T-helper 1 cell treated with Interleukin-12 subunit alpha and Interleukin-12 subunit beta and Interleukin-4 antibody, amounts not matched to agents 30 μg/mL and 1 μg/mL, for 36 hours (primary cell): ENCODE data around the gene C13orf46.
"Not testable (repeated sequence)": the region's sequence is repeated elsewhere in the genome, so short reads cannot be mapped to it uniquely, and the experiment has no call there.

Source experiments
- H3K27ac Mint-ChIP-seq: one replicate; pipeline ENCODE4 v1.8.0; 2021; ENCODE audit warnings: mild to moderate bottlenecking, mixed read lengths
- H3K27me3 Mint-ChIP-seq: one replicate; pipeline ENCODE4 v1.8.0; 2021; ENCODE audit warnings: low read depth, mixed read lengths
- H3K36me3 Mint-ChIP-seq: one replicate; pipeline ENCODE4 v1.8.0; 2021; ENCODE audit warnings: low read depth, mixed read lengths
- H3K4me1 Mint-ChIP-seq: one replicate; pipeline ENCODE4 v1.8.0; 2021; ENCODE audit warnings: low read depth, mixed read lengths
- H3K4me3 Mint-ChIP-seq: one replicate; pipeline ENCODE4 v1.8.0; 2021; ENCODE audit warnings: mild to moderate bottlenecking, moderate library complexity, mixed read lengths
- H3K9me3 Mint-ChIP-seq: one replicate; pipeline ENCODE4 v1.8.0; 2021; ENCODE audit warnings: mixed read lengths

The C13orf46 gene

DNA sequence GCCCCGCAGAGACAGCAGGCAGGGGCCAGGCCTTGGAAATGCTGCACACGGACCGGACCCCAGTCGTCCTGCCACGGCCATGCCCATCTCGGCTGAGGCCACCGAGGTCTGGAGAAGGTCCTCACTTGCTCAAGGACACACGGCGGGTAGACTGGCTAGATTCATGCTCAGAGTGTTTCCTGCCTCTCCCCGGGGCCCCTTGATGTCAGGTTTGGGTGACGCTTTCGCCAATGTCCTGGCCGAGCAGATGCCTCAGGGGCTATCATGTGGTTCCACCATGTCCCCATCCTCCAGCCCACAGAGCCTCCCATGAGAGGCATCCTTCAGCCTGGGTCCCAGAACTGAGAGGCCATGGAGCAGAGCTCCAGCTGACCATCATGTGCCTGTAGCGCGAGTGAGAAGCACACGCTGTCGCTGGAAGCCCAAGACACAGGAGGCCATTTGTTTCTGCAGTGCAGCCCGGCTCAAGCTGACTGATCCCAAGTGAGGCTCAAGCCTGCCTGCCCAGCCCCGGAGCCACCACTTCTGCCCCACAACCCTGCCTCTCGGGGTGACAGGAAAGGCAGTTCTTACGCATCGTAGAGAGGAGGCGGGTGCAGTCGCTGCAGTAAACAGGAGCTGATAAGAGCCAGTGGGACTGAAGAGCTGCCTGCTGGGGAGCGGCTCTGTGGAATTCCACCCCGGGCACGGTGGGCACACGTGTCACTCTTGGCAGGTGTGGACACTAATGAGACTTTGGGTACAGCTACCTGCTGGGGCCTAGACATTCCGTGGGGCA is 56.1 kb downstream of the C13orf46 start:
- H3K4me3 Mint-ChIP-seq: no peak overlapping the region
- H3K27me3 Mint-ChIP-seq: peaks cover 13% of the 10 kb centered on the region
- H3K36me3 Mint-ChIP-seq: no peaks in the 10 kb centered on the region
- no peaks in the 10 kb centered on the region for H3K4me1 Mint-ChIP-seq
- peaks cover 17% of the 10 kb centered on the region for H3K9me3 Mint-ChIP-seq
- no peak overlapping the region for H3K27ac Mint-ChIP-seq

DNA sequence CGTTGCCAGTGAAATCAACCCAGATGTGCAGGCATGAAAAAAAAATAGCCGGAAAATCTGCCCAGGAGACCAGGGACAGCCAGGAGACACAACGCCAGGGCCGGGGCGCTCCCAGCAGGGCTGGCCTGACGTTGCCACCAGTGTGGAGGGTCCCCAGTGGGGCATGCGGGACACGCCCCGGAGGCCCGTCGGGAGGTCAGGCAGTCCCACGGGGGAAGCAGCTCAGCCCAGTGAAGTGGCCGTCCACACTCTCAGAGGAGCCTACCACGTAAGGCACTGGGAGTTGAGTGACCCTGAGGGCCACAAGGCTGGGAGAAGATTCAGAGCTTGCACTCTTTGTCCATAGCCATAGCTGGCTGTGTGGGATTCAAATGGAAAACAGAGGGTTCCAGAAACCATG is 56.8 kb downstream of the C13orf46 start:
- Mint-ChIP-seq H3K4me3 (no peak overlapping the region), H3K27ac (no peak overlapping the region), H3K4me1 (no peaks in the 10 kb centered on the region), H3K27me3 (peaks cover 20% of the 10 kb centered on the region), H3K9me3 (peaks cover 11% of the 10 kb centered on the region), H3K36me3 (no peaks in the 10 kb centered on the region)

DNA sequence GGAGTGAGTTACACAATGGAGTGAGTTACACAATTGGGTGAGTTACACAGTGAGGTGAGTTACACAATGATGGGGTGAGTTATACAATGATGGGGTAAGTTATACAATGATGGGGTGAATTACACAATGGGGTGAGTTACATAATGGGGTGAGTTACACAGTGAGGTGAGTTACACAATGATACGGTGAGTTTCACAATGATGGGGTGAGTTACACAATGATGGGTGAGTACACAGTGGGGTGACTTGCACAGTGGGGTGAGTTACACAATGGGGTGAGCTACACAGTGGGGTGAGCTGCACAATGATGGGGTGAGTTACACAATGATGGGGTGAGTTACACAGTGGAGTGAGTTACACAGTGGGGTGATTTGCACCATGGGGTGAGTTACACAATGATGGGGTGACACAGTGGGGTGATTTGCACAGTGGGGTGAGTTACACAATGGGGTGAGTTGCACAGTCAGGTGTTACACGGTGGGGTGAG is 57.5 kb downstream of the C13orf46 start:
- Mint-ChIP-seq H3K4me3 (no peak overlapping the region), H3K27ac (no peak overlapping the region), H3K36me3 (no peaks in the 10 kb centered on the region), H3K4me1 (no peaks in the 10 kb centered on the region), H3K27me3 (peaks cover 27% of the 10 kb centered on the region), H3K9me3 (peaks cover 3% of the 10 kb centered on the region)

DNA sequence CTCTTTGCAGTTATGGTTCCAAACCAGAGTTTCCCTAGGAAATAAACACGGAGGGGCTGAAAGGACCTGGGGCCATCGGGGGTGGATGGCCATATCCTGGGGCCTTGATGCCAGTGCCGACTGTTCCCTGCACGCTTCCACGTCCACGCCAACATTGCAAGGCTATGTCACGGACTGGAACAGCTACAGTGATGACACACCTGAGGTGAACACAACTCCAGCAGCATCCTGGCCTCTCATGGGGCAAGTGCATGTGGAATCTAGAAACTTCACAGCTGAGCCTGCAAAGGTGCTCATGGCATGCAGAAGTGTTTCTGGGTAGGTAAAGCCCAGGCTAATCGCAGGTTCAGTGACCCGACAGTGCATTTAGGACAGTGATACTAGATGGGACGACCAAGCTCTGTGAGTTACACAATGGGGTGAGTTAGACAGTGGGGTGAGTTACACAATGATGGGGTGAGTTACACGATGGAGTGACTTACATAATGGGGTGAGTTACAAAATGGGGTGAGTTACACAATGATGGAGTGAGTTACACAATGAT is 58.0 kb downstream of the C13orf46 start:
- Mint-ChIP-seq H3K27ac (no peak overlapping the region), H3K4me3 (no peak overlapping the region), H3K36me3 (no peaks in the 10 kb centered on the region), H3K4me1 (no peaks in the 10 kb centered on the region), H3K9me3 (no peaks in the 10 kb centered on the region), H3K27me3 (peaks cover 32% of the 10 kb centered on the region)

DNA sequence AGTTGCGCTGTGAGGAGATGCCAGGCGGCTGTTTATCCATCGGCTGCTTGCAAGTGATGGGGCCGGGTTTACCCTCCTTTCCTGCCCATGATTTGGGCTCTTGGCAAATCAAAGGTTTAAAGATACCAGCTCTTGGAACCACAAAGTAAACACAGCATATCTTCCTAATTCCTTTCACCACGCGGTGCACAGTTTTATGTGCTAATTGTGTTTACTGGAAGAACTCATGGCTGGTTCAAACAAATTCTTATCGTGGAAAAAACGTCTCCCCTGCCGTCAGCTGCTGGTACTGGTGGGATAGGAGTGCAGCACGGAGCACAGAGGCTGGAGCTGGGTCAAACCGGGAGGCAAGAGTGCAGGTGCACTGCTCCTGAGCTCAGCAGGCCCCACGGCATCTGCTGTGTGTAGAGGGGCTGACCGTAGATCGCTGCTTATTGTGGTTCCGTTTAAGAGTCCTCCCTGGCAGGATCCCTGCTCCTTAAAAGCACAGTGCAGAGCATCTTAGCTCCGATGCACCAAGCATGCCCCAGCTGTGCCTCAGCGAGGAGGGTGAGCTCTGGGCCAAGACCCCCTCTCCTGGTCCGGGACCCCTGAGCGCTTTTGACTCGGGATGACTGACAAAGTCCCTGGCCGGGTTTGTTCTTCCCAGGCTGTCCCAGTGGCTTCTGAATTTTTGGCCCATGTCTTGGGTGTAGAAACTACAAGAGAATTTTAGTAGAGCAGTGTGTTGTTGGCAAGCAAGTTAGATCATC is 58.7 kb downstream of the C13orf46 start:
- no peaks in the 10 kb centered on the region for H3K9me3 Mint-ChIP-seq
- no peak overlapping the region for H3K4me3 Mint-ChIP-seq
- H3K36me3 Mint-ChIP-seq: no peaks in the 10 kb centered on the region
- H3K27me3 Mint-ChIP-seq: peaks cover 39% of the 10 kb centered on the region
- H3K4me1 Mint-ChIP-seq: no peaks in the 10 kb centered on the region
- no peak overlapping the region for H3K27ac Mint-ChIP-seq

DNA sequence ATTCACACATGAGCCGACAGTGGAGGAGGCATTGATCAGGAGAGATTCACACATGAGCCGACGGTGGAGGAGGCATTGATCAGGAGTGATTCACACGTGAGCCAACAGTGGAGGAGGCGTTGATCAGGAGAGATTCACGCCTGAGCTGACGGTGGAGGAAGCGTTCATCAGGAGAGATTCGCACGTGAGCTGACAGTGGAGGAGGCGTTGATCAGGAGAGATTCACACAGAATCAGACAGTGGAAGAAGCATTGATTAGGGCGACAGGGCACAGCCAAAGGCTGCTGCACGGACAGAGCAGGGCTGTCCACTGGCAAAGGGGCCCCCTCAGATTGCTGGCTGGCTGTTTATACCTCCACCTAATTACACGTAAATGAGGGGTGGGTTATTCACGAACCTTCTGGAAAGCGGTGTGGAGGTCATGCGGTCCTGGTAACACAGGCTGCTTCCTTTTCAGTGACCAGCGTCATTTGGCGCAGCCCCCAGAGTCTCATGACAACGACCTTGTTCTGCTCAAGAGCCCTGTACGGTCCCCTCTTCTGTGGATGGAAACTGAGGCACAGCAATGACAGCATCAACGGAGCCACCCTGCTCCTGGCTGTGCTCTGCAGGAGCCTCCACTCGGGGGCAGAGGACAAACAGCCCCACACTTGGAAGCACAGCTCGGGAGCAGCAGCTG is 59.4 kb downstream of the C13orf46 start:
- Mint-ChIP-seq H3K4me1 (no peaks in the 10 kb centered on the region), H3K4me3 (no peak overlapping the region), H3K9me3 (no peaks in the 10 kb centered on the region), H3K36me3 (no peaks in the 10 kb centered on the region), H3K27me3 (peaks cover 46% of the 10 kb centered on the region), H3K27ac (no peak overlapping the region)

DNA sequence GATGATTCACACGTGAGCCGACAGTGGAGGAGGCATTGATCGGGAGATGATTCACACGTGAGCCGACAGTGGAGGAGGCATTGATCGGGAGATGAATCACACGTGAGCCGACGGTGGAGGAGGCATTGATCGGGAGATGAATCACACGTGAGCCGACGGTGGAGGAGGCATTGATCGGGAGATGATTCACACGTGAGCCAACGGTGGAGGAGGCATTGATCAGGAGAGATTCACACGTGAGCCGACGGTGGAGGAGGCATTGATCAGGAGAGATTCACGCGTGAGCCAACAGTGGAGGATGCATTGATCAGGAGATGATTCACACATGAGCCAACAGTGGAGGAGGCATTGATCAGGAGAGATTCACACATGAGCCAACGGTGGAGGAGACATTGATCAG is 60.0 kb downstream of the C13orf46 start:
- H3K27ac Mint-ChIP-seq, H3K9me3 Mint-ChIP-seq, H3K36me3 Mint-ChIP-seq, H3K4me3 Mint-ChIP-seq, H3K4me1 Mint-ChIP-seq: not testable (repeated sequence)
- peaks cover 53% of the 10 kb centered on the region for H3K27me3 Mint-ChIP-seq

DNA sequence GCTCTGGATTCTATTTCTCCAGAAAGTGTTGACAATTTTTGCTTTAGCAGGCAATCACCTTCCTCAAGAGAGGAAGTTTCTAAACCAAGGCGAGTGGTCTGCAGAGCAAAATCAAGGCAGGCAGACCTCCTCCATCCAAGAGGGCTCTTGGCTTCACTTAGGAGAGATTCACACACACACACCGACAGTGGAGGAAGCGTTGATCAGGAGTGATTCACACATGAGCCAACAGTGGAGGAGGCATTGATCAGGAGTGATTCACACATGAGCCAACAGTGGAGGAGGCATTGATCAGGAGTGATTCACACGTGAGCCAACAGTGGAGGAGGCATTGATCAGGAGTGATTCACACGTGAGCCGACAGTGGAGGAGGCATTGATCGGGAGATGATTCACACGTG is 60.5 kb downstream of the C13orf46 start:
- not testable (repeated sequence) for H3K4me1 Mint-ChIP-seq, H3K36me3 Mint-ChIP-seq, H3K4me3 Mint-ChIP-seq, H3K9me3 Mint-ChIP-seq, H3K27ac Mint-ChIP-seq
- peaks cover 57% of the 10 kb centered on the region for H3K27me3 Mint-ChIP-seq

DNA sequence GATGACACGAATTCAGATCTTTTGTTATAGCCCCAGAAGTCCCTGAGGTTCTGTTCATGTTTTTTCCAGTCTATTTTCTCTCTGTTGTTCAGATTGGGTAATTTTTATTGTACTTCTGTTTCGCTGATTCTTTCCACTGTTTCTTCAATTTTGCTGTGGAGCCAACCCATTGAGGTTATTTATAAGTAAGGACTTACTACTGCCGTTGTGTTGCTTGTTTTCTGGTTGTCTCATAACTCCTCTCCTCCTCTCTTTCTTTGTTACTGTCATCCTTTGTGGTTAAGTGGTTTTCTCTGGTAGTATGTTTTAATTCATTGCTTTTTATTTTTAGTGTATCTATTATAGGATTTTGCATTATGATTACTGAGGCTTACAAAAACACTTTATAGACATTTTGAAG is 61.3 kb downstream of the C13orf46 start:
- Mint-ChIP-seq H3K4me3 (no peak overlapping the region), H3K27me3 (peaks cover 64% of the 10 kb centered on the region), H3K4me1 (no peaks in the 10 kb centered on the region), H3K36me3 (no peaks in the 10 kb centered on the region), H3K27ac (no peak overlapping the region), H3K9me3 (no peaks in the 10 kb centered on the region)

DNA sequence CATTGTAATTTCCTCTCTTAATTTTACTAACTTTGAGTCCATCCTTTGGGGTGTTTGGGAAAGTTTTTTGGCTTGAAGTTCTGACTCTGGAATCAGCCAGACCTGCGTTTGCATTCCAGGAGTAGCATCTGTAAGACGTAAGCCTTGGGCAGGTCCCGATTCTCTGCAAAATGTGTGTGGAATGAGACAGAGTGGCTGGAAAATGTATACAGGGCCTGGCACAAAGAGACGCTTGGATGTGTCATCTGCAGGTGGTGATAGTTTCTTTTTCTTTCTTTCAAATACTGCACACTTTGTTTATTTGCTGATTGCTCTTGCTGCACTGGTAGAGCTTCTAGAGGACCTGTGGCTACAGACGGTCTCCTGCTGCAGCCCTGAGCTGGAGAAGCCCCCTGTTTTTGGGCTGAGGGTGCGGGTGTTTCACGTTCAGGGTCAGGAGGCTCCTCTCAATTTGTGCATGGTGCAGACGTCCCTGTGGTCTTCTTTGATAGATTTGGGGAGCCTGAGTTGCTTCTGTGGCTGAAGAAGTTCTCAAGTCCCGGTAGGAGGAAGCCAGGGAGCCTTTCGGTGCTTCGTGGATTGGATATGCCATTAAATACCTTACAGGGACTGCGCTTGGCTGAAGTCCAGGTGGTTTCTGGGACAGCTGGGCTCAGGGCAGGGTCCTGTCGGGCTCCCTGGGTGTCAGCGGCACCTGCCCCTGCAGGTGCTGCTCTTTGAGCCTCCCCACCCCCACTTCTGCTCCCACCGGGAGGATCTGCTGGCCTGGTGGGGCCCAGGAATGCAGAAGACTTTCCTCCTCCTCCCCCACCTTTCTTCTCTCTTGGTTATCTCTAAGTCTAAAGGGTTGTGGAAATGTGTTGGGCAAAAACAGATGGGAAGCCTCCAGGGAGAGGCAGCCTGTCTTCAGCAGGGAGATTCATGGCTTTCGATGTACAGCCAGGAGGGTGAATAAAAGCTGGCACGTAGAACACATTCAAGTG is 66.0 kb downstream of the C13orf46 start:
- Mint-ChIP-seq H3K4me1 (no peaks in the 10 kb centered on the region), H3K4me3 (no peak overlapping the region), H3K27me3 (peaks cover 59% of the 10 kb centered on the region), H3K36me3 (no peaks in the 10 kb centered on the region), H3K27ac (no peak overlapping the region), H3K9me3 (no peaks in the 10 kb centered on the region)

DNA sequence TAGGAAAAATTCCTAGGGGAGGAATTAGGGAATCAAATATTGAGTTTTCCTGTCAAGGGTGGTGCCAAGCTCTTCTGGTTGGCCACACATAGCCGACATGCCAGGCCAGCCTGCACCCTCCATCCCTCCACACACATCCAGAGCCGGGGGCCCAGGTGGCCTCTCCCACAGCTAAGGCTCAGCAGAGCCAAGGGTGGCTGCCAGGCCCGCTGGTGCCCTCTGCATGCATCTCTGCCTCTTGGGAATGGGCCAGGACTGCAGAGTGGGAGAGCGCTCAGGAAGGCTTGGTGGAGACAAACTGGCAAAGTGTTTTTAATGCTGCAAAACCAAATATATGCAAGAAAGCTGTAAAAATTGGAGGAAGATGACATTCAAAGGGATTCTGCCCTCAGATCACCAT is 67.3 kb downstream of the C13orf46 start:
- no peak overlapping the region for H3K27ac Mint-ChIP-seq
- no peaks in the 10 kb centered on the region for H3K9me3 Mint-ChIP-seq
- H3K36me3 Mint-ChIP-seq: no peaks in the 10 kb centered on the region
- H3K4me3 Mint-ChIP-seq: no peak overlapping the region
- H3K27me3 Mint-ChIP-seq: peaks cover 46% of the 10 kb centered on the region
- H3K4me1 Mint-ChIP-seq: no peaks in the 10 kb centered on the region

DNA sequence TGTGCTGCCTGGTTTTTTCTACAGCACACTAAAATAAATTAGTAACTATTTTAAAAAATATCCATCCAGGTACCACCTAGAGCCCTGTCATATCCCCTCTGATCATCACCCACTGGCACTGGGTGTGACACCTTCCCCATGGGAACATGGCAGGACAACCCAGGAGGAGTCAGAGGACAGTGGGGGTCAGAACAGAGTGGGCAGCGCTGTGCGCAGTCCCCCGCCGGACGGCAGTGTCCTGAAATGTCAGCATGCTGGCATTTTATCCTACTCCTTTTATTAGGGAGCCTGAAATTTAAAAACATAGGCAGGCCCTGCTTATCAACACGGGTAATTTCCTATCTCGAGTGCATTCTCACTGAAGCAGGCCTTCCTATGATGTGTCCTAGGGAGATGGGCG is 67.9 kb downstream of the C13orf46 start:
- H3K9me3 Mint-ChIP-seq: no peaks in the 10 kb centered on the region
- H3K27ac Mint-ChIP-seq: no peak overlapping the region
- no peaks in the 10 kb centered on the region for H3K36me3 Mint-ChIP-seq
- peaks cover 40% of the 10 kb centered on the region for H3K27me3 Mint-ChIP-seq
- H3K4me1 Mint-ChIP-seq: no peaks in the 10 kb centered on the region
- no peak overlapping the region for H3K4me3 Mint-ChIP-seq

DNA sequence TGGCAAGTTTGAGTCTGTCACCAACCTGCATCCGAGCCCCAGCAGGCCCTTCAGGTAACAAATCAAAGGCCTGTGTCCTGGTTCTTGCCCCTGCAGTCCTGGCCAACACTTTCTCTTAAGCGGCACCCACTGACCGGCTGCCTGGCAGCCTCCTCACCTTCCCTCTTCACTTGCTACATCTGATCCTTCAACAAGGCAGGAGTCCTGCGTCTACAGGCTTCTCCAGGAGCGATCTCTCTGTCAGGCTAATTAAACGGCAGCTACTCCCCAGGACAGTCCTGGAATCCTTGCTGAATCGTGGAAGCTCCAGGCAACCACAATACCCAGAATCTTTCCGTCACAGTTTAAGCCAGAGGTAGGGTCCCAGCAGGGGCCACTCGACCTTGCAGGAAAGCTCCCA is 68.9 kb downstream of the C13orf46 start:
- no peaks in the 10 kb centered on the region for H3K4me1 Mint-ChIP-seq
- H3K27ac Mint-ChIP-seq: no peak overlapping the region
- no peaks in the 10 kb centered on the region for H3K36me3 Mint-ChIP-seq
- H3K9me3 Mint-ChIP-seq: no peaks in the 10 kb centered on the region
- no peak overlapping the region for H3K4me3 Mint-ChIP-seq
- H3K27me3 Mint-ChIP-seq: peaks cover 31% of the 10 kb centered on the region

DNA sequence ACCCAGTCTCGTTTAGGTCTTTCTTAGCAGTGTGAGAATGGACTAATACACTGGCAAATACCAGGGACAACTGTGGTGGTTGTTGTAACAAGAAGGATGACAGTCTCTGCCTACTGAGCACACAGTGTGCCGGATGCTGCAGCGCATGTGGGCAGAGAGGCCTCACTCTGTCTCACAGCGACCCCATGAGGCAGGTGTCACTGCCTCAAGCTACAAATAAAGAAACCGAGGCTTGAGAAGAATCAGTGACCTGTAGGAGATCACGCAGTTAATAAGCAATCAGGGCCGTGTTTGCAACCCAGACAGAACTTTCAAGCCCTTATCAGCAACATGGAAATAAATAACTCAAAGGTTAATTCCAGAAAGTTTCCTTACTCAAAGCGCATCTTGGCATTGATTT is 69.5 kb downstream of the C13orf46 start:
- H3K27me3 Mint-ChIP-seq: peaks cover 25% of the 10 kb centered on the region
- H3K9me3 Mint-ChIP-seq: no peaks in the 10 kb centered on the region
- H3K27ac Mint-ChIP-seq: no peak overlapping the region
- no peak overlapping the region for H3K4me3 Mint-ChIP-seq
- H3K4me1 Mint-ChIP-seq: no peaks in the 10 kb centered on the region
- H3K36me3 Mint-ChIP-seq: no peaks in the 10 kb centered on the region
